ENCODE results near the gene NDUFAF4.
A peak's percentile ranks its signal among the peaks of the same experiment; 100 is the strongest.

Gene NDUFAF4

GRCh38 chr6:96865055-96865405 is 32.7 kb downstream of the NDUFAF4 start:
- ATAC-seq (no peak), DNase-seq (no peak)
- H3K27me3 Mint-ChIP-seq = peaks cover 52% of the 10 kb centered on the region
- H3K27ac Mint-ChIP-seq = no peak overlapping the region
- H3K4me3 Mint-ChIP-seq = no peak overlapping the region
- H3K4me1 Mint-ChIP-seq = no peaks in the 10 kb centered on the region
- peaks cover 0 to 12% of the 10 kb centered on the region in 2 donors for H3K9me3 Mint-ChIP-seq

GRCh38 chr6:96864216-96865054 is 33.3 kb downstream of the NDUFAF4 start:
- H3K4me3 Mint-ChIP-seq = no peak overlapping the region
- H3K9me3 Mint-ChIP-seq = peaks cover 0 to 17% of the 10 kb centered on the region in 2 donors
- no peak for ATAC-seq
- no peaks in the 10 kb centered on the region for H3K4me1 Mint-ChIP-seq
- DNase-seq = no peak
- peaks cover 58% of the 10 kb centered on the region for H3K27me3 Mint-ChIP-seq
- no peak overlapping the region for H3K27ac Mint-ChIP-seq

GRCh38 chr6:96862560-96862959 is 35.1 kb downstream of the NDUFAF4 start:
- H3K4me1 Mint-ChIP-seq = no peaks in the 10 kb centered on the region
- DNase-seq (no peak), ATAC-seq (no peak)
- H3K4me3 Mint-ChIP-seq = no peak overlapping the region
- peaks cover 66% of the 10 kb centered on the region for H3K27me3 Mint-ChIP-seq
- no peak overlapping the region for H3K27ac Mint-ChIP-seq
- H3K9me3 Mint-ChIP-seq = peaks cover 0 to 24% of the 10 kb centered on the region in 2 donors

- H3K4me3 Mint-ChIP-seq = no peak overlapping the region
- H3K27ac Mint-ChIP-seq = peak overlapping the region in 1 of 2 donors; percentile 5
- H3K27me3 Mint-ChIP-seq = peaks cover 71% of the 10 kb centered on the region
- H3K9me3 Mint-ChIP-seq = peaks cover 0 to 24% of the 10 kb centered on the region in 2 donors
- DNase-seq (no peak), ATAC-seq (no peak)
- no peaks in the 10 kb centered on the region for H3K4me1 Mint-ChIP-seq
Observed at GRCh38 chr6:96861588-96861987, 36.1 kb downstream of the NDUFAF4 start.

GRCh38 chr6:96856856-96857255 is 40.8 kb downstream of the NDUFAF4 start:
- H3K4me1 Mint-ChIP-seq = no peaks in the 10 kb centered on the region
- H3K4me3 Mint-ChIP-seq = no peak overlapping the region
- H3K27me3 Mint-ChIP-seq = peaks cover 43% of the 10 kb centered on the region
- DNase-seq (no peak), ATAC-seq (no peak)
- H3K27ac Mint-ChIP-seq = no peak overlapping the region
- H3K9me3 Mint-ChIP-seq = peaks cover 0 to 24% of the 10 kb centered on the region in 2 donors

- DNase-seq = no peak
- H3K9me3 Mint-ChIP-seq = peaks cover 0 to under 1% of the 10 kb centered on the region in 2 donors
- H3K27me3 Mint-ChIP-seq = peaks cover 13% of the 10 kb centered on the region
- no peak overlapping the region for H3K4me3 Mint-ChIP-seq
- ATAC-seq = no peak
- H3K4me1 Mint-ChIP-seq = no peaks in the 10 kb centered on the region
- no peak overlapping the region for H3K27ac Mint-ChIP-seq
Observed at GRCh38 chr6:96853083-96853482, 44.6 kb downstream of the NDUFAF4 start.

GRCh38 chr6:96852605-96853004 is 45.1 kb downstream of the NDUFAF4 start:
- H3K4me3 Mint-ChIP-seq = no peak overlapping the region
- peaks cover 13% of the 10 kb centered on the region for H3K27me3 Mint-ChIP-seq
- H3K27ac Mint-ChIP-seq = no peak overlapping the region
- ATAC-seq (no peak), DNase-seq (no peak)
- H3K9me3 Mint-ChIP-seq = peaks cover 0 to 5% of the 10 kb centered on the region in 2 donors
- no peaks in the 10 kb centered on the region for H3K4me1 Mint-ChIP-seq

- DNase-seq (no peak), ATAC-seq (no peak)
- peaks cover 13% of the 10 kb centered on the region for H3K27me3 Mint-ChIP-seq
- no peak overlapping the region for H3K4me3 Mint-ChIP-seq
- no peaks in the 10 kb centered on the region for H3K4me1 Mint-ChIP-seq
- H3K27ac Mint-ChIP-seq = no peak overlapping the region
- peaks cover 0 to 12% of the 10 kb centered on the region in 2 donors for H3K9me3 Mint-ChIP-seq
Observed at GRCh38 chr6:96851858-96852257, 45.8 kb downstream of the NDUFAF4 start.

GRCh38 chr6:96849615-96850014 is 48.1 kb downstream of the NDUFAF4 start:
- DNase-seq = no peak
- no peak for ATAC-seq
- peaks cover 26% of the 10 kb centered on the region for H3K27me3 Mint-ChIP-seq
- H3K4me3 Mint-ChIP-seq = no peak overlapping the region
- H3K4me1 Mint-ChIP-seq = no peaks in the 10 kb centered on the region
- H3K27ac Mint-ChIP-seq = no peak overlapping the region
- peaks cover under 1 to 23% of the 10 kb centered on the region in 2 donors for H3K9me3 Mint-ChIP-seq

- no peak overlapping the region for H3K27ac Mint-ChIP-seq
- H3K4me1 Mint-ChIP-seq = no peaks in the 10 kb centered on the region
- H3K27me3 Mint-ChIP-seq = peaks cover 35% of the 10 kb centered on the region
Observed at GRCh38 chr6:96844530-96844929, 53.2 kb downstream of the NDUFAF4 start.

GRCh38 chr6:96841345-96841744 is 56.3 kb downstream of the NDUFAF4 start:
- H3K27me3 Mint-ChIP-seq = peaks cover 49% of the 10 kb centered on the region
- DNase-seq = no peak
- H3K27ac Mint-ChIP-seq = no peak overlapping the region
- H3K9me3 Mint-ChIP-seq = peaks cover 4 to 11% of the 10 kb centered on the region in 2 donors
- peaks cover 17% of the 10 kb centered on the region for H3K4me1 Mint-ChIP-seq
- H3K4me3 Mint-ChIP-seq = no peak overlapping the region
- no peak for ATAC-seq

More at GRCh38 chr6:96844530-96844929, 53.2 kb downstream of the NDUFAF4 start:
- no peak overlapping the region for H3K4me3 Mint-ChIP-seq
- peaks cover 4 to 28% of the 10 kb centered on the region in 2 donors for H3K9me3 Mint-ChIP-seq
- ATAC-seq (no peak), DNase-seq (no peak)
